Vagina (tissue), 2 donors: ENCODE measurements around the gene XPA.

Experiments used
- CTCF ChIP-seq, 3 experiments: fragments of 450-650 bp in 2 of 3; fragments of 200-600 bp in 1 of 3; sonication (generic) in 1 of 3; IDR thresholded peaks; one replicate each; pipeline ENCODE4 v1.5.1; 2017 to 2019; ENCODE audit warnings: antibody characterized with exemption in 3 of 3, mild to moderate bottlenecking in 2 of 3, moderate library complexity in 2 of 3
- POLR2A ChIP-seq, 2 donors: fragments of 450-650 bp; IDR thresholded peaks; one replicate each; pipeline ENCODE4 v1.6.1; 2017; ENCODE audit warnings: antibody characterized with exemption in 2 of 2, mild to moderate bottlenecking in 2 of 2, moderate library complexity in 2 of 2
- POLR2AphosphoS5 ChIP-seq, 2 donors: sonication (generic); formaldehyde crosslinking; IDR thresholded peaks; one replicate each; pipeline ENCODE4 v1.9.0; 2017; ENCODE audit warnings: antibody characterized with exemption in 2 of 2, mild to moderate bottlenecking in 2 of 2, low read depth in 1 of 2; ENCODE audit not compliant: insufficient read depth in 1 of 2

GRCh38 chr9:97635026-97635425 lies 62.1 kb downstream of the XPA start:
- TF ChIP-seq CTCF (IDR thresholded peaks at IDR 0.05) (no peak), POLR2A (IDR thresholded peaks at IDR 0.05) (no peak), POLR2AphosphoS5 (IDR thresholded peaks at IDR 0.05; ENCODE audit: insufficient read depth in 1 of 2, low read depth in 1 of 2) (no peak)
